Measurements from ENCODE around the gene MT3. TPM values are rescaled to one million over a fixed set of nuclear protein-coding genes. Genes with fewer than 3 reads are reported as not detected.
A peak's percentile ranks its signal among the peaks of the same experiment; 100 is the strongest.

The MT3 gene
- total and polyA plus RNA-seq, 2 of the 13 experiments (the other 11 are each of a cell fraction or from before 2014, with no cell fraction given) = not detected

GRCh38 chr16:56631832-56632155 lies 42.5 kb downstream of the MT3 start:
- H3K79me2 ChIP-seq (ENCODE audit: insufficient read depth, low read length) = no peaks in the 10 kb centered on the region
- no peak overlapping the region for H2AFZ ChIP-seq (ENCODE audit: low read length)
- no peak for TF ChIP-seq HNF1B (CRISPR knock-in tag; IDR thresholded peaks at IDR 0.05)
- TF ChIP-seq POLR2G (IDR thresholded peaks at IDR 0.05; ENCODE audit: low read depth, low read length) = no peak
- TF ChIP-seq WIZ (CRISPR knock-in tag; IDR thresholded peaks at IDR 0.05) = no peak
- peak; percentile 51; the same call in 1 of the 2 replicates for TF ChIP-seq ZFP91 (CRISPR knock-in tag; IDR thresholded peaks at IDR 0.05; ENCODE audit: borderline replicate concordance)
- TF ChIP-seq MEIS2 (CRISPR knock-in tag; IDR thresholded peaks at IDR 0.05) = 0 out of 2 replicates have a peak, but pooled peaks have one; percentile 7
- 0 out of 2 replicates have a peak, but pooled peaks have one; percentile 64 for TF ChIP-seq ZNF280D (CRISPR knock-in tag; IDR thresholded peaks at IDR 0.05)
- TF ChIP-seq GTF2F1 (IDR thresholded peaks at IDR 0.05; ENCODE audit: low read length) = no peak
- TF ChIP-seq YEATS2 (CRISPR knock-in tag; IDR thresholded peaks at IDR 0.05; ENCODE audit: borderline replicate concordance) = no peak
- no peak for TF ChIP-seq ZNF441 (CRISPR knock-in tag; IDR thresholded peaks at IDR 0.05; ENCODE audit: borderline replicate concordance)
- TF ChIP-seq, protein P1, sequence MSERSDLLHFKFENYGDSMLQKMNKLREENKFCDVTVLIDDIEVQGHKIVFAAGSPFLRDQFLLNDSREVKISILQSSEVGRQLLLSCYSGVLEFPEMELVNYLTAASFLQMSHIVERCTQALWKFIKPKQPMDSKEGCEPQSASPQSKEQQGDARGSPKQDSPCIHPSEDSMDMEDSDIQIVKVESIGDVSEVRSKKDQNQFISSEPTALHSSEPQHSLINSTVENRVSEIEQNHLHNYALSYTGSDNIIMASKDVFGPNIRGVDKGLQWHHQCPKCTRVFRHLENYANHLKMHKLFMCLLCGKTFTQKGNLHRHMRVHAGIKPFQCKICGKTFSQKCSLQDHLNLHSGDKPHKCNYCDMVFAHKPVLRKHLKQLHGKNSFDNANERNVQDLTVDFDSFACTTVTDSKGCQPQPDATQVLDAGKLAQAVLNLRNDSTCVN (CRISPR knock-in tag; IDR thresholded peaks at IDR 0.05; ENCODE audit: borderline replicate concordance) = 0 out of 2 replicates have a peak, but pooled peaks have one; percentile 16
- TF ChIP-seq ATF3 (CRISPR knock-in tag; IDR thresholded peaks at IDR 0.05) = no peak
- TF ChIP-seq CC2D1A (CRISPR knock-in tag; IDR thresholded peaks at IDR 0.05) = no peak
- TF ChIP-seq, protein P2, sequence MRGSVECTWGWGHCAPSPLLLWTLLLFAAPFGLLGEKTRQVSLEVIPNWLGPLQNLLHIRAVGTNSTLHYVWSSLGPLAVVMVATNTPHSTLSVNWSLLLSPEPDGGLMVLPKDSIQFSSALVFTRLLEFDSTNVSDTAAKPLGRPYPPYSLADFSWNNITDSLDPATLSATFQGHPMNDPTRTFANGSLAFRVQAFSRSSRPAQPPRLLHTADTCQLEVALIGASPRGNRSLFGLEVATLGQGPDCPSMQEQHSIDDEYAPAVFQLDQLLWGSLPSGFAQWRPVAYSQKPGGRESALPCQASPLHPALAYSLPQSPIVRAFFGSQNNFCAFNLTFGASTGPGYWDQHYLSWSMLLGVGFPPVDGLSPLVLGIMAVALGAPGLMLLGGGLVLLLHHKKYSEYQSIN (CRISPR knock-in tag; IDR thresholded peaks at IDR 0.05; ENCODE audit: borderline replicate concordance) = no peak
- TF ChIP-seq ZNF263 (CRISPR knock-in tag; IDR thresholded peaks at IDR 0.05) = 0 out of 2 replicates have a peak, but pooled peaks have one; percentile 17
- peaks cover 8 to 79% of the 10 kb centered on the region in 2 experiments; a peak in 4 of 5 replicates for H3K27me3 ChIP-seq (ENCODE audit: control insufficient read depth in 1 of 2, insufficient read depth in 2 of 2, low read length in 2 of 2)
- in situ Hi-C loops (cut with HindIII; ENCODE audit: extremely low pct_ligation_motif_present, low pct_unique_long_range_greater_than_20kb) = no loop called here
- H3K9ac ChIP-seq (ENCODE audit: insufficient read depth, low read depth, low read length) = peak overlapping the region; percentile 7; the same call in 1 of the 2 replicates
- ChIA-PET POLR2A (no interaction called here), CTCF (ENCODE audit: low intra/inter-chr PET ratio, low total read pairs) (no interaction called here)
- FAIRE-seq (no peak), ATAC-seq (peak; percentile 62), DNase-seq (ENCODE audit: low spot score) (no peak)
- H3K4me1 ChIP-seq (ENCODE audit: insufficient read depth, low read length) = peaks cover 29% of the 10 kb centered on the region
- H3K4me2 ChIP-seq (ENCODE audit: low read depth, low read length) = peak overlapping the region; percentile 77
- intact Hi-C loops (cut with micrococcal nuclease; ENCODE audit: unreplicated experiment) = no loop called here
- no peaks in the 10 kb centered on the region for H3K36me3 ChIP-seq (replicated peaks in 1 of 2; ENCODE audit: control insufficient read depth in 1 of 2, insufficient read depth in 2 of 2, low read length in 2 of 2)
- no TSS peak for BruUV-seq (replicated peaks)
- H3K4me3 ChIP-seq (replicated peaks in 1 of 3; ENCODE audit: insufficient read depth in 1 of 3, low read depth in 2 of 3, low read length in 3 of 3) = peak overlapping the region; percentile 41 to 73 (median 54); a peak in 4 of 6 replicates
- no peaks in the 10 kb centered on the region for H4K20me1 ChIP-seq (ENCODE audit: insufficient read depth, low read length)
- 8% methylated on average over 14 of the region's 14 CpGs for WGBS (ENCODE audit: low lambda C conversion rate)
- H3K9me3 ChIP-seq (ENCODE audit: low read length) = no peaks in the 10 kb centered on the region
- H3K27ac ChIP-seq (ENCODE audit: extremely low read length, insufficient read depth, low read length) = no peak overlapping the region

Data from HepG2 (cell line).